Erythroblast (primary cell): ENCODE data around the gene NMBR.

Experiments
- GATA1 ChIP-seq: IDR thresholded peaks from 2 replicates; pipeline ENCODE4 v1.6.1; 2011; ENCODE audit warnings: low read depth, mild to moderate bottlenecking, control low read depth, low read length, moderate library complexity
- POLR2A ChIP-seq: IDR thresholded peaks from 2 replicates; pipeline ENCODE4 v1.6.1; 2011; ENCODE audit warnings: mild to moderate bottlenecking, low read length

GRCh38 chr6:142165227-142165626 is 18.3 kb upstream of the NMBR start:
- no peak for TF ChIP-seq POLR2A
- TF ChIP-seq GATA1 = no peak
